DND-41 (cell line): Measurements from ENCODE around the gene PEX11G.

ENCODE experiments used
- ATAC-seq: fragments of 200-7000 bp; cut with Tn5 transposase; 3 replicates; pipeline ENCODE4 v1.9.1; 2021; ENCODE audit warnings: low read depth; ENCODE audit not compliant: insufficient read depth
- DNase-seq: peaks from one replicate; pipeline ENCODE4 v3.0.0-alpha.2; 2020
- H2AFZ ChIP-seq: 2 replicates; pipeline ENCODE4 v1.6.0; 2012; ENCODE audit warnings: low read depth, low read length
- H3K27ac ChIP-seq: 2 replicates; pipeline ENCODE4 v1.5.1; 2012; ENCODE audit warnings: low read length, inconsistent platforms
- H3K27me3 ChIP-seq: fragments of 200-600 bp; sonication (generic); 2 replicates; pipeline ENCODE4 v1.6.0; 2012; ENCODE audit warnings: low read length, mild to moderate bottlenecking, inconsistent platforms; ENCODE audit not compliant: insufficient read depth, poor library complexity
- H3K36me3 ChIP-seq: 2 replicates; pipeline ENCODE4 v1.5.1; 2012; ENCODE audit warnings: low read length, inconsistent platforms; ENCODE audit not compliant: insufficient read depth
- H3K4me1 ChIP-seq: 2 replicates; pipeline ENCODE4 v1.5.1; 2012; ENCODE audit warnings: mild to moderate bottlenecking, low read length; ENCODE audit not compliant: insufficient read depth
- H3K4me2 ChIP-seq: 2 replicates; pipeline ENCODE4 v1.6.0; 2012; ENCODE audit warnings: mild to moderate bottlenecking, moderate library complexity, low read length, inconsistent platforms; ENCODE audit not compliant: insufficient read depth
- H3K4me3 ChIP-seq, 2 experiments: fragments of 200-600 bp in 1 of 2; shearing (Covaris generic) in 1 of 2; 2 replicates each; pipeline ENCODE4 v1.5.1; 2012 to 2016; ENCODE audit warnings: inconsistent platforms in 2 of 2, low read length in 2 of 2, mild to moderate bottlenecking in 2 of 2, low read depth in 1 of 2, moderate library complexity in 1 of 2
- H3K79me2 ChIP-seq: 2 replicates; pipeline ENCODE4 v1.6.0; 2012; ENCODE audit warnings: low read length, inconsistent platforms; ENCODE audit not compliant: insufficient read depth
- H3K9ac ChIP-seq: 2 replicates; pipeline ENCODE4 v1.6.0; 2012; ENCODE audit warnings: low read depth, mild to moderate bottlenecking, inconsistent platforms, low read length, moderate library complexity
- H3K9me3 ChIP-seq: 2 replicates; pipeline ENCODE4 v1.5.1; 2012; ENCODE audit warnings: low read length, moderate library complexity, mild to moderate bottlenecking, inconsistent platforms; ENCODE audit not compliant: insufficient read depth, severe bottlenecking
- H4K20me1 ChIP-seq: 2 replicates; pipeline ENCODE4 v1.6.0; 2012; ENCODE audit warnings: low read length; ENCODE audit not compliant: insufficient read depth
- CTCF ChIP-seq: IDR thresholded peaks from 2 replicates; pipeline ENCODE4 v1.5.1; 2012; ENCODE audit warnings: borderline replicate concordance, low read length, moderate library complexity, mild to moderate bottlenecking; ENCODE audit not compliant: poor library complexity, severe bottlenecking; ENCODE audit errors: extremely low read depth
- EZH2 ChIP-seq: IDR thresholded peaks from 3 replicates; pipeline ENCODE4 v1.6.1; 2012; ENCODE audit warnings: borderline replicate concordance, low read depth, mild to moderate bottlenecking, moderate library complexity, low read length, inconsistent platforms; ENCODE audit not compliant: severe bottlenecking

Gene PEX11G

DNA sequence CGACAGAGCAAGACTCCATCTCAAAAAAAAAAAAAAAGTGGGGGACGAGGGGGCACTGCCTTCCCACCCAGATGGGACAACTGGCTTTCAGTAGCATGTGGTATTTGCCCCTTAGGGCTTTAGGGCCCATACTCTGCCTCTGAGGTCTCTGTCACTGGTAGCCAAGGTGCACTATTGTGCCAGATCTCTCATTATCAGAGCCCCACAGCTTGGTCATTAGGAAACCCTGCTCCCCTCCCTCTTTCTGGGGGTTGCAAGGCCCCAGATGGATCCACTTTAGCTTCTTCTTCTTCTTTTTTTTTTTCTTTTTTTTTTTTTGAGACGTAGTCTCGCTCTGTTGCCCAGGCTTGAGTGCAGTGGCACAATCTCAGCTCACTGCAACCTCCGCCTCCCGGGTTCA, 15.8 kb upstream of the PEX11G start:
- Histone ChIP-seq H4K20me1 (no peaks in the 10 kb centered on the region), H3K36me3 (no peaks in the 10 kb centered on the region), H3K79me2 (no peaks in the 10 kb centered on the region), H3K27me3 (no peaks in the 10 kb centered on the region), H3K9me3 (no peaks in the 10 kb centered on the region), H3K27ac (no peak overlapping the region), H3K9ac (no peak overlapping the region), H3K4me2 (no peak overlapping the region), H2AFZ (no peak overlapping the region), H3K4me3 (no peak overlapping the region), H3K4me1 (no peaks in the 10 kb centered on the region)
- no peak for DNase-seq
- TF ChIP-seq EZH2 (no peak), CTCF (no peak)
- no peak for ATAC-seq

GRCh38 chr19:7502552-7502951, 13.7 kb upstream of the PEX11G start:
- no peak overlapping the region for H2AFZ ChIP-seq
- H3K27ac ChIP-seq: no peak overlapping the region
- DNase-seq: no peak
- H3K9me3 ChIP-seq: no peaks in the 10 kb centered on the region
- no peaks in the 10 kb centered on the region for H3K4me1 ChIP-seq
- H3K4me2 ChIP-seq: no peak overlapping the region
- H3K36me3 ChIP-seq: no peaks in the 10 kb centered on the region
- no peak overlapping the region for H3K9ac ChIP-seq
- H3K4me3 ChIP-seq: no peak overlapping the region
- no peak for ATAC-seq
- H4K20me1 ChIP-seq: no peaks in the 10 kb centered on the region
- TF ChIP-seq CTCF (no peak), EZH2 (no peak)
- no peaks in the 10 kb centered on the region for H3K27me3 ChIP-seq
- no peaks in the 10 kb centered on the region for H3K79me2 ChIP-seq

- ATAC-seq: no peak
- no peak for TF ChIP-seq CTCF
- TF ChIP-seq EZH2: no peak
- H3K27ac ChIP-seq: no peak overlapping the region
Observed at GRCh38 chr19:7500811-7501450, 12.1 kb upstream of the PEX11G start.

More at GRCh38 chr19:7500811-7501450, 12.1 kb upstream of the PEX11G start:
- Histone ChIP-seq H3K4me2 (no peak overlapping the region), H3K79me2 (no peaks in the 10 kb centered on the region), H3K9ac (no peak overlapping the region), H3K4me3 (no peak overlapping the region), H3K4me1 (no peaks in the 10 kb centered on the region), H2AFZ (no peak overlapping the region), H4K20me1 (no peaks in the 10 kb centered on the region), H3K36me3 (no peaks in the 10 kb centered on the region), H3K9me3 (no peaks in the 10 kb centered on the region), H3K27me3 (peaks cover 5% of the 10 kb centered on the region)
- no peak for DNase-seq
